SK-N-SH treated with all-trans-retinoic acid at 6 μM for 48 hours (cell line): ENCODE results near the gene KCND2.

Source experiments
- ATAC-seq: fragments of 200-7000 bp; cut with Tn5 transposase; 3 replicates; pipeline ENCODE4 v1.9.1; 2020; ENCODE audit warnings: mild to moderate bottlenecking, moderate library complexity
- ARNTL ChIP-seq: fragments of 450-650 bp; formaldehyde crosslinking; IDR thresholded peaks from 2 replicates; pipeline ENCODE4 v1.5.0; 2020; ENCODE audit warnings: low read depth, mild to moderate bottlenecking, moderate library complexity, borderline replicate concordance
- BACH2 ChIP-seq: fragments of 250-450 bp; sonication (Bioruptor Pico); IDR thresholded peaks from 2 replicates; pipeline ENCODE4 v1.9.0; 2021; ENCODE audit warnings: mild to moderate bottlenecking, borderline replicate concordance
- CREB5 ChIP-seq: fragments of 250-450 bp; sonication (Bioruptor Pico); IDR thresholded peaks from 2 replicates; pipeline ENCODE4 v1.5.1; 2020; ENCODE audit warnings: low read depth, mild to moderate bottlenecking, moderate library complexity
- CSDC2 ChIP-seq: fragments of 250-450 bp; sonication (Bioruptor Pico); IDR thresholded peaks from 2 replicates; pipeline ENCODE4 v1.5.0; 2020; ENCODE audit warnings: mild to moderate bottlenecking, moderate library complexity
- CSRNP3 ChIP-seq: fragments of 250-450 bp; sonication (Bioruptor Pico); IDR thresholded peaks from 2 replicates; pipeline ENCODE4 v1.5.1; 2021; ENCODE audit warnings: mild to moderate bottlenecking, moderate library complexity
- ESRRG ChIP-seq: fragments of 250-450 bp; sonication (Bioruptor Pico); IDR thresholded peaks from 2 replicates; pipeline ENCODE4 v1.6.1; 2021; ENCODE audit warnings: mild to moderate bottlenecking
- ISL1 ChIP-seq: fragments of 250-450 bp; sonication (Bioruptor Pico); IDR thresholded peaks from 2 replicates; pipeline ENCODE4 v2.1.2; 2022; ENCODE audit warnings: mild to moderate bottlenecking, moderate library complexity
- OSR1 ChIP-seq: fragments of 250-450 bp; sonication (Bioruptor Pico); IDR thresholded peaks from 2 replicates; pipeline ENCODE4 v1.8.0; 2022; ENCODE audit warnings: moderate library complexity, mild to moderate bottlenecking, inconsistent platforms
- PATZ1 ChIP-seq: fragments of 250-450 bp; sonication (Bioruptor Pico); IDR thresholded peaks from 2 replicates; pipeline ENCODE4 v1.8.0; 2020; ENCODE audit warnings: mild to moderate bottlenecking, moderate library complexity, borderline replicate concordance
- PPARA ChIP-seq: fragments of 250-450 bp; sonication (Bioruptor Pico); IDR thresholded peaks from 2 replicates; pipeline ENCODE4 v1.5.0; 2020; ENCODE audit warnings: mild to moderate bottlenecking, borderline replicate concordance
- RARB ChIP-seq: fragments of 250-450 bp; sonication (Bioruptor Pico); IDR thresholded peaks from 2 replicates; pipeline ENCODE4 v1.8.0; 2021; ENCODE audit warnings: mild to moderate bottlenecking, moderate library complexity
- SNAI2 ChIP-seq: fragments of 250-450 bp; sonication (Bioruptor Pico); IDR thresholded peaks from 2 replicates; pipeline ENCODE4 v1.5.0; 2020; ENCODE audit warnings: mild to moderate bottlenecking, moderate library complexity
- TCF4 ChIP-seq: fragments of 250-450 bp; sonication (Bioruptor Pico); IDR thresholded peaks from 2 replicates; pipeline ENCODE4 v1.8.0; 2021; ENCODE audit warnings: mild to moderate bottlenecking, moderate library complexity, borderline replicate concordance
- TOX ChIP-seq: fragments of 250-450 bp; sonication (Bioruptor Pico); IDR thresholded peaks from 2 replicates; pipeline ENCODE4 v1.8.0; 2021; ENCODE audit warnings: mild to moderate bottlenecking, moderate library complexity, borderline replicate concordance
- TSHZ2 ChIP-seq: fragments of 250-450 bp; sonication (Bioruptor Pico); IDR thresholded peaks from 2 replicates; pipeline ENCODE4 v1.5.0; 2020; ENCODE audit warnings: mild to moderate bottlenecking, moderate library complexity
- ZC3H10 ChIP-seq: fragments of 250-450 bp; sonication (Bioruptor Pico); IDR thresholded peaks from 2 replicates; pipeline ENCODE4 v1.5.1; 2021; ENCODE audit warnings: mild to moderate bottlenecking, moderate library complexity
- ZFP3 ChIP-seq: fragments of 250-450 bp; sonication (Bioruptor Pico); IDR thresholded peaks from 2 replicates; pipeline ENCODE4 v1.5.0; 2020; ENCODE audit warnings: mild to moderate bottlenecking, moderate library complexity
- ZFP30 ChIP-seq: fragments of 450-650 bp; formaldehyde crosslinking; IDR thresholded peaks from 2 replicates; pipeline ENCODE4 v1.5.0; 2022; ENCODE audit warnings: mild to moderate bottlenecking, moderate library complexity
- ZNF565 ChIP-seq: fragments of 450-650 bp; formaldehyde crosslinking; conservative IDR thresholded peaks from 2 replicates; pipeline ENCODE4 v1.5.0; 2020; ENCODE audit warnings: low read depth, mild to moderate bottlenecking, moderate library complexity
- ZNF70 ChIP-seq: fragments of 450-650 bp; formaldehyde crosslinking; IDR thresholded peaks from 2 replicates; pipeline ENCODE4 v1.5.0; 2020; ENCODE audit warnings: mild to moderate bottlenecking, moderate library complexity
- ZNF8 ChIP-seq: fragments of 450-650 bp; formaldehyde crosslinking; IDR thresholded peaks from 2 replicates; pipeline ENCODE4 v1.5.0; 2020; ENCODE audit warnings: mild to moderate bottlenecking, moderate library complexity
- TF ChIP-seq, protein P1 (sequence below): fragments of 250-450 bp; sonication (Bioruptor Pico); IDR thresholded peaks from 2 replicates; pipeline ENCODE4 v1.8.0; 2021; ENCODE audit warnings: low read depth, mild to moderate bottlenecking, moderate library complexity, borderline replicate concordance

Gene KCND2

GRCh38 chr7:120645966-120646365, 373.0 kb downstream of the KCND2 start:
- TF ChIP-seq ISL1 (no peak), OSR1 (no peak), TOX (CRISPR knock-in tag) (no peak), CSRNP3 (CRISPR knock-in tag) (no peak), ZNF565 (CRISPR knock-in tag) (no peak), ZFP30 (CRISPR knock-in tag) (no peak), CREB5 (CRISPR knock-in tag) (no peak), ZFP3 (CRISPR knock-in tag) (no peak), ARNTL (no peak), SNAI2 (CRISPR knock-in tag) (no peak), TSHZ2 (CRISPR knock-in tag) (no peak), ESRRG (CRISPR knock-in tag) (no peak), CSDC2 (CRISPR knock-in tag) (no peak), BACH2 (CRISPR knock-in tag) (no peak), TCF4 (CRISPR knock-in tag) (no peak), RARB (CRISPR knock-in tag) (no peak), ZC3H10 (CRISPR knock-in tag) (no peak), ZNF8 (CRISPR knock-in tag) (no peak), PPARA (CRISPR knock-in tag) (no peak)
- TF ChIP-seq, protein P1, sequence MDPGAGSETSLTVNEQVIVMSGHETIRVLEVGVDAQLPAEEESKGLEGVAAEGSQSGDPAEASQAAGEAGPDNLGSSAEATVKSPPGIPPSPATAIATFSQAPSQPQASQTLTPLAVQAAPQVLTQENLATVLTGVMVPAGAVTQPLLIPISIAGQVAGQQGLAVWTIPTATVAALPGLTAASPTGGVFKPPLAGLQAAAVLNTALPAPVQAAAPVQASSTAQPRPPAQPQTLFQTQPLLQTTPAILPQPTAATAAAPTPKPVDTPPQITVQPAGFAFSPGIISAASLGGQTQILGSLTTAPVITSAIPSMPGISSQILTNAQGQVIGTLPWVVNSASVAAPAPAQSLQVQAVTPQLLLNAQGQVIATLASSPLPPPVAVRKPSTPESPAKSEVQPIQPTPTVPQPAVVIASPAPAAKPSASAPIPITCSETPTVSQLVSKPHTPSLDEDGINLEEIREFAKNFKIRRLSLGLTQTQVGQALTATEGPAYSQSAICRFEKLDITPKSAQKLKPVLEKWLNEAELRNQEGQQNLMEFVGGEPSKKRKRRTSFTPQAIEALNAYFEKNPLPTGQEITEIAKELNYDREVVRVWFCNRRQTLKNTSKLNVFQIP, result no peak
- no peak for ATAC-seq

- TF ChIP-seq OSR1, result no peak
- TF ChIP-seq ZNF70 (CRISPR knock-in tag), result no peak
- TF ChIP-seq ZFP3 (CRISPR knock-in tag), result no peak
- TF ChIP-seq TCF4 (CRISPR knock-in tag), result no peak
- no peak for TF ChIP-seq PATZ1 (CRISPR knock-in tag)
- TF ChIP-seq PPARA (CRISPR knock-in tag), result no peak
- no peak for ATAC-seq
Observed at GRCh38 chr7:120654241-120654640, 381.3 kb downstream of the KCND2 start.

DNA sequence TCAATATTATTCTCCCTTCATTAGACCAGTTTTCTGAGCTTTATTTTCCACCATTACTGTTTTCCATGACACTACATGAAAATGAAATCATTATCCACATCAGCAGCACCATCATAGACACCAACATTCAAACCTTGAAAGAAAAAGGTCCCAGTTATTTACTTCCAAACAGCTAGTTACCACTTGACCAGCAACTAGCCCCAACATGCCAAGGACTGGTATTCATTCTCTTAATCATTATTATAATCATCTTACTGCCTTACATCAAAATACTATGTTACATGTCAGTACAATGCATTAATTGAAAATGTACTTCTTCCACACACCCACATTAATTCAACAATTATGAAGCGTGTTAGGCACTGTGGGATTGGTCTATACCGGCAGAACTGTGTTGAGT, 385.5 kb downstream of the KCND2 start:
- no peak for TF ChIP-seq ZFP3 (CRISPR knock-in tag)
- no peak for TF ChIP-seq TOX (CRISPR knock-in tag)
- TF ChIP-seq, protein P1, result no peak
- TF ChIP-seq PPARA (CRISPR knock-in tag), result no peak
- TF ChIP-seq ZFP30 (CRISPR knock-in tag), result no peak
- TF ChIP-seq SNAI2 (CRISPR knock-in tag), result no peak
- TF ChIP-seq ZNF8 (CRISPR knock-in tag), result no peak
- no peak for TF ChIP-seq ZNF70 (CRISPR knock-in tag)
- ATAC-seq, result no peak
